Neuron (in vitro differentiated cells): Measurements from ENCODE around the gene TLE1.

Experiments
- H2AFZ ChIP-seq: one replicate; pipeline ENCODE4 v1.6.1; 2013; ENCODE audit warnings: low read depth, mild to moderate bottlenecking, inconsistent platforms, low read length, moderate library complexity
- H3K27me3 ChIP-seq: one replicate; pipeline ENCODE4 v1.6.1; 2013; ENCODE audit warnings: low read length; ENCODE audit not compliant: insufficient read depth
- H3K36me3 ChIP-seq: one replicate; pipeline ENCODE4 v1.6.1; 2013; ENCODE audit warnings: low read length; ENCODE audit not compliant: insufficient read depth
- H3K4me1 ChIP-seq: one replicate; pipeline ENCODE4 v1.6.1; 2013; ENCODE audit warnings: low read length; ENCODE audit not compliant: insufficient read depth
- H3K4me3 ChIP-seq: 2 replicates; pipeline ENCODE4 v1.5.1; 2013; ENCODE audit warnings: mild to moderate bottlenecking, low read length, moderate library complexity
- H3K9me3 ChIP-seq: one replicate; pipeline ENCODE4 v1.6.1; 2013; ENCODE audit warnings: low read length

The TLE1 gene

GRCh38 chr9:81540142-81540710 is 149.1 kb downstream of the TLE1 start:
- Histone ChIP-seq H3K9me3 (no peaks in the 10 kb centered on the region), H2AFZ (no peak overlapping the region), H3K27me3 (peaks cover 7% of the 10 kb centered on the region), H3K36me3 (no peaks in the 10 kb centered on the region), H3K4me3 (no peak overlapping the region), H3K4me1 (peaks cover 20% of the 10 kb centered on the region)

- Histone ChIP-seq H3K36me3 (no peaks in the 10 kb centered on the region), H3K4me3 (no peak overlapping the region), H3K9me3 (no peaks in the 10 kb centered on the region), H3K4me1 (peaks cover 30% of the 10 kb centered on the region), H3K27me3 (peaks cover 12% of the 10 kb centered on the region), H2AFZ (no peak overlapping the region)
Measured at GRCh38 chr9:81539317-81539716, 150.0 kb downstream of the TLE1 start.

GRCh38 chr9:81538890-81539289 is 150.5 kb downstream of the TLE1 start:
- Histone ChIP-seq H3K27me3 (peaks cover 12% of the 10 kb centered on the region), H3K4me3 (no peak overlapping the region), H3K36me3 (no peaks in the 10 kb centered on the region)

GRCh38 chr9:81537964-81538363 is 151.4 kb downstream of the TLE1 start:
- H2AFZ ChIP-seq, result no peak overlapping the region
- no peaks in the 10 kb centered on the region for H3K36me3 ChIP-seq
- peaks cover 32% of the 10 kb centered on the region for H3K4me1 ChIP-seq
- H3K4me3 ChIP-seq, result no peak overlapping the region
- H3K27me3 ChIP-seq, result peaks cover 12% of the 10 kb centered on the region
- H3K9me3 ChIP-seq, result no peaks in the 10 kb centered on the region

More at GRCh38 chr9:81538890-81539289, 150.5 kb downstream of the TLE1 start:
- peaks cover 32% of the 10 kb centered on the region for H3K4me1 ChIP-seq
- no peak overlapping the region for H2AFZ ChIP-seq
- H3K9me3 ChIP-seq, result no peaks in the 10 kb centered on the region

GRCh38 chr9:81536242-81537025 is 152.9 kb downstream of the TLE1 start:
- Histone ChIP-seq H3K36me3 (no peaks in the 10 kb centered on the region), H3K27me3 (peaks cover 17% of the 10 kb centered on the region)

GRCh38 chr9:81535542-81536241 is 153.7 kb downstream of the TLE1 start:
- Histone ChIP-seq H3K4me1 (peaks cover 32% of the 10 kb centered on the region), H3K4me3 (no peak overlapping the region), H3K27me3 (peaks cover 25% of the 10 kb centered on the region), H3K9me3 (no peaks in the 10 kb centered on the region), H2AFZ (no peak overlapping the region), H3K36me3 (no peaks in the 10 kb centered on the region)

More at GRCh38 chr9:81536242-81537025, 152.9 kb downstream of the TLE1 start:
- Histone ChIP-seq H3K9me3 (no peaks in the 10 kb centered on the region), H3K4me1 (peaks cover 32% of the 10 kb centered on the region), H3K4me3 (no peak overlapping the region), H2AFZ (no peak overlapping the region)

GRCh38 chr9:81534138-81534875 is 155.0 kb downstream of the TLE1 start:
- Histone ChIP-seq H3K4me1 (peaks cover 32% of the 10 kb centered on the region), H3K4me3 (no peak overlapping the region), H3K27me3 (peaks cover 32% of the 10 kb centered on the region)

More at GRCh38 chr9:81534138-81534875, 155.0 kb downstream of the TLE1 start:
- no peaks in the 10 kb centered on the region for H3K9me3 ChIP-seq
- no peak overlapping the region for H2AFZ ChIP-seq
- H3K36me3 ChIP-seq, result no peaks in the 10 kb centered on the region
